Panc1 (cell line): ENCODE measurements around the gene SPRYD4.

Source experiments
- POLR2AphosphoS5 ChIP-seq: IDR thresholded peaks from 2 replicates; pipeline ENCODE4 v1.6.1; 2012; ENCODE audit warnings: mild to moderate bottlenecking, low read depth, low read length, moderate library complexity
- SIN3A ChIP-seq: IDR thresholded peaks from 2 replicates; pipeline ENCODE4 v1.6.1; 2012; ENCODE audit warnings: low read depth, mild to moderate bottlenecking, low read length, moderate library complexity, borderline replicate concordance; ENCODE audit not compliant: insufficient read depth
- TCF7L2 ChIP-seq: IDR thresholded peaks from 2 replicates; pipeline ENCODE4 v1.6.1; 2011; ENCODE audit warnings: mild to moderate bottlenecking, low read depth, low read length, inconsistent platforms
- TF ChIP-seq, protein P1 (sequence below): fragments of 450-650 bp; IDR thresholded peaks from 2 replicates; pipeline ENCODE4 v1.5.1; 2017; ENCODE audit warnings: mild to moderate bottlenecking
- TF ChIP-seq, protein P2 (sequence below), 2 experiments: IDR thresholded peaks; 2 replicates each; pipeline ENCODE4 v1.6.1; 2011 to 2012; ENCODE audit warnings: low read depth in 2 of 2, control low read depth in 1 of 2, low read length in 1 of 2, mild to moderate bottlenecking in 1 of 2, moderate library complexity in 1 of 2; ENCODE audit not compliant: insufficient read depth in 1 of 2

DNA sequence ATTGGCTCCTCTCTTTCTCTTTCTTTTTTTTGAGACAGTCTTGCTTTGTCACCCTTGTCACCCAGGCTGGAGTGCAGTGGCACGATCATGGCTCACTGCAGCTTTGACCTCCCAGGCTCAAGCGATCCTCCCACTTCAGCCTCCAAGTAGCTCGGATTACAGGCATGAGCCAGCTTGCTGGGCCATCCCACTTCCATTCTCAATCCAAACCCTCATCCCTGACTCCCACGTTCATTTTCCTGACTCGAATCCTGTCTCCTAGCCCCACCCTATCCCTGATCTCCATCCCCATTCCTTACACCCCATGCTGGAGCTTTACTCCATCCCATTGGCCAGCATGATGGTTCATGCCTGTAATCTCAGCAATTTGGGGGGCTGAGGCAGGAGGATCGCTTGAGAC, 7.8 kb downstream of the SPRYD4 start:
- TF ChIP-seq, protein P1, sequence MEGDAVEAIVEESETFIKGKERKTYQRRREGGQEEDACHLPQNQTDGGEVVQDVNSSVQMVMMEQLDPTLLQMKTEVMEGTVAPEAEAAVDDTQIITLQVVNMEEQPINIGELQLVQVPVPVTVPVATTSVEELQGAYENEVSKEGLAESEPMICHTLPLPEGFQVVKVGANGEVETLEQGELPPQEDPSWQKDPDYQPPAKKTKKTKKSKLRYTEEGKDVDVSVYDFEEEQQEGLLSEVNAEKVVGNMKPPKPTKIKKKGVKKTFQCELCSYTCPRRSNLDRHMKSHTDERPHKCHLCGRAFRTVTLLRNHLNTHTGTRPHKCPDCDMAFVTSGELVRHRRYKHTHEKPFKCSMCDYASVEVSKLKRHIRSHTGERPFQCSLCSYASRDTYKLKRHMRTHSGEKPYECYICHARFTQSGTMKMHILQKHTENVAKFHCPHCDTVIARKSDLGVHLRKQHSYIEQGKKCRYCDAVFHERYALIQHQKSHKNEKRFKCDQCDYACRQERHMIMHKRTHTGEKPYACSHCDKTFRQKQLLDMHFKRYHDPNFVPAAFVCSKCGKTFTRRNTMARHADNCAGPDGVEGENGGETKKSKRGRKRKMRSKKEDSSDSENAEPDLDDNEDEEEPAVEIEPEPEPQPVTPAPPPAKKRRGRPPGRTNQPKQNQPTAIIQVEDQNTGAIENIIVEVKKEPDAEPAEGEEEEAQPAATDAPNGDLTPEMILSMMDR, result no peak
- no peak for TF ChIP-seq POLR2AphosphoS5
- TF ChIP-seq, protein P2, sequence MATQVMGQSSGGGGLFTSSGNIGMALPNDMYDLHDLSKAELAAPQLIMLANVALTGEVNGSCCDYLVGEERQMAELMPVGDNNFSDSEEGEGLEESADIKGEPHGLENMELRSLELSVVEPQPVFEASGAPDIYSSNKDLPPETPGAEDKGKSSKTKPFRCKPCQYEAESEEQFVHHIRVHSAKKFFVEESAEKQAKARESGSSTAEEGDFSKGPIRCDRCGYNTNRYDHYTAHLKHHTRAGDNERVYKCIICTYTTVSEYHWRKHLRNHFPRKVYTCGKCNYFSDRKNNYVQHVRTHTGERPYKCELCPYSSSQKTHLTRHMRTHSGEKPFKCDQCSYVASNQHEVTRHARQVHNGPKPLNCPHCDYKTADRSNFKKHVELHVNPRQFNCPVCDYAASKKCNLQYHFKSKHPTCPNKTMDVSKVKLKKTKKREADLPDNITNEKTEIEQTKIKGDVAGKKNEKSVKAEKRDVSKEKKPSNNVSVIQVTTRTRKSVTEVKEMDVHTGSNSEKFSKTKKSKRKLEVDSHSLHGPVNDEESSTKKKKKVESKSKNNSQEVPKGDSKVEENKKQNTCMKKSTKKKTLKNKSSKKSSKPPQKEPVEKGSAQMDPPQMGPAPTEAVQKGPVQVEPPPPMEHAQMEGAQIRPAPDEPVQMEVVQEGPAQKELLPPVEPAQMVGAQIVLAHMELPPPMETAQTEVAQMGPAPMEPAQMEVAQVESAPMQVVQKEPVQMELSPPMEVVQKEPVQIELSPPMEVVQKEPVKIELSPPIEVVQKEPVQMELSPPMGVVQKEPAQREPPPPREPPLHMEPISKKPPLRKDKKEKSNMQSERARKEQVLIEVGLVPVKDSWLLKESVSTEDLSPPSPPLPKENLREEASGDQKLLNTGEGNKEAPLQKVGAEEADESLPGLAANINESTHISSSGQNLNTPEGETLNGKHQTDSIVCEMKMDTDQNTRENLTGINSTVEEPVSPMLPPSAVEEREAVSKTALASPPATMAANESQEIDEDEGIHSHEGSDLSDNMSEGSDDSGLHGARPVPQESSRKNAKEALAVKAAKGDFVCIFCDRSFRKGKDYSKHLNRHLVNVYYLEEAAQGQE (IDR thresholded peaks at IDR 0.05; ENCODE audit: insufficient read depth in 1 of 2, low read depth in 2 of 2, low read length in 1 of 2), result no peak
- TF ChIP-seq TCF7L2, result no peak
- no peak for TF ChIP-seq SIN3A
